K562 (cell line): ENCODE results near the gene DGUOK. TPM values are rescaled to one million over a fixed set of nuclear protein-coding genes. Genes with fewer than 3 reads are reported as not detected.
"Not testable (repeated sequence)": the region's sequence is repeated elsewhere in the genome, so short reads cannot be mapped to it uniquely, and the experiment has no call there.

Source experiments
- ATAC-seq: fragments of 200-7000 bp; cut with Tn5 transposase; 3 replicates; pipeline ENCODE4 v1.9.1; 2020; ENCODE audit warnings: moderate library complexity
- BruUV-seq: library from RNA; stranded (reverse); fragments of 400-500 nt; replicated peaks from 2 replicates; lab custom pipeline; 2021; lab: Mats Ljungman, UMichigan
- CTCF ChIA-PET: fragments of 300-600 bp; formaldehyde crosslinking; extraction: SDS; loops from one replicate; lab custom pipeline; 2021; ENCODE audit warnings: low intra/inter-chr PET ratio; lab: Yijun Ruan, JAX
- POLR2A ChIA-PET: fragments of 300-600, 350-650 bp; sonication (Branson Sonifier 250); formaldehyde crosslinking; extraction: SDS; loops from one replicate; lab custom pipeline; 2021; ENCODE audit warnings: antibody characterized with exemption, inconsistent platforms; lab: Yijun Ruan, JAX
- DNase-seq, 4 experiments: peaks; one replicate each; pipeline versions ENCODE4 v3.0.0 to v3.0.0-alpha.2; 2011 to 2018; ENCODE audit warnings: low spot score in 3 of 4, mixed read lengths in 3 of 4; ENCODE audit errors: extremely low read depth in 1 of 4
- FAIRE-seq: peaks from 2 replicates; lab custom pipeline; 2011; peaks lifted over from hg19 to GRCh38; lab: Jason Lieb, UNC
- H2AFZ ChIP-seq: 2 replicates; pipeline ENCODE4 v1.6.0; 2011; ENCODE audit warnings: low read depth, low read length, control low read depth, inconsistent platforms
- H3K27ac ChIP-seq: fragments of 200-600 bp; 3 replicates; pipeline ENCODE4 v1.8.0; 2011; ENCODE audit warnings: low read depth, mild to moderate bottlenecking, control low read depth, inconsistent platforms, low read length, moderate library complexity, mixed read lengths; ENCODE audit errors: extremely low read depth
- H3K27me3 ChIP-seq, 2 experiments: fragments of 300-600 bp in 1 of 2; 2 replicates in 1 of 2; 3 replicates in 1 of 2; pipeline versions ENCODE4 v1.6.0 to v1.8.0; 2011; ENCODE audit warnings: inconsistent platforms in 2 of 2, low read length in 2 of 2, mild to moderate bottlenecking in 1 of 2, mixed read lengths in 1 of 2, moderate library complexity in 1 of 2; ENCODE audit not compliant: control insufficient read depth in 2 of 2, insufficient read depth in 2 of 2
- H3K36me3 ChIP-seq: fragments of 300-600 bp; 3 replicates; pipeline ENCODE4 v1.8.0; 2011; ENCODE audit warnings: mild to moderate bottlenecking, low read length, inconsistent platforms; ENCODE audit not compliant: control insufficient read depth, insufficient read depth
- H3K4me1 ChIP-seq, 2 experiments: fragments of 200-600 bp in 1 of 2; replicated peaks in 1 of 2; 2 replicates in 1 of 2; 3 replicates in 1 of 2; pipeline versions ENCODE4 v1.5.1 to v1.8.0; 2011; ENCODE audit warnings: inconsistent platforms in 2 of 2, low read length in 2 of 2, mild to moderate bottlenecking in 1 of 2, mixed read lengths in 1 of 2, moderate library complexity in 1 of 2; ENCODE audit not compliant: control insufficient read depth in 2 of 2, insufficient read depth in 2 of 2
- H3K4me2 ChIP-seq: 2 replicates; pipeline ENCODE4 v1.6.1; 2011; ENCODE audit warnings: low read length, control low read depth, inconsistent platforms, mixed read lengths; ENCODE audit not compliant: insufficient read depth
- H3K4me3 ChIP-seq: fragments of 200-600 bp; sonication (generic), shearing (Covaris generic); 2 replicates; pipeline ENCODE4 v1.5.1; 2016; ENCODE audit warnings: control low read depth, inconsistent platforms
- H3K79me2 ChIP-seq: fragments of 200-600 bp; 3 replicates; pipeline ENCODE4 v1.8.0; 2011; ENCODE audit warnings: low read length, inconsistent platforms; ENCODE audit not compliant: control insufficient read depth, insufficient read depth
- H3K9ac ChIP-seq, 2 experiments: 2 replicates each; pipeline versions ENCODE4 v1.6.0 to v1.6.1; 2011; ENCODE audit warnings: low read depth in 2 of 2, low read length in 2 of 2, control low read depth in 1 of 2, inconsistent platforms in 1 of 2, mild to moderate bottlenecking in 1 of 2, mixed read lengths in 1 of 2; ENCODE audit not compliant: insufficient read depth in 1 of 2
- H3K9me1 ChIP-seq: one replicate; pipeline ENCODE4 v1.6.0; 2011; ENCODE audit warnings: inconsistent platforms, mild to moderate bottlenecking, low read length, moderate library complexity; ENCODE audit not compliant: control insufficient read depth, insufficient read depth
- H3K9me3 ChIP-seq: replicated peaks from 2 replicates; pipeline ENCODE4 v1.5.1; 2011; ENCODE audit warnings: low read depth, low read length, inconsistent platforms; ENCODE audit not compliant: control insufficient read depth, insufficient read depth
- H4K20me1 ChIP-seq: replicated peaks from 2 replicates; pipeline ENCODE4 v1.6.1; 2011; ENCODE audit warnings: low read length, inconsistent platforms, mixed read lengths; ENCODE audit not compliant: control insufficient read depth, insufficient read depth
- ASH1L ChIP-seq: fragments of 450-650 bp; IDR thresholded peaks from 2 replicates; pipeline ENCODE4 v1.6.1; 2018; ENCODE audit warnings: borderline replicate concordance, mild to moderate bottlenecking, low read depth; ENCODE audit not compliant: partially characterized antibody
- FOXM1 ChIP-seq, 2 experiments: fragments of 450-650 bp in 1 of 2; sonication (generic) in 1 of 2; formaldehyde crosslinking in 1 of 2; IDR thresholded peaks; 2 replicates each; pipeline versions ENCODE4 v1.6.1 to v1.9.0; 2017 to 2022; ENCODE audit warnings: low read depth in 2 of 2, mild to moderate bottlenecking in 2 of 2, missing genetic modification reagents in 1 of 2, moderate library complexity in 1 of 2
- ILF3 ChIP-seq: fragments of 450-650 bp; IDR thresholded peaks from 2 replicates; pipeline ENCODE4 v1.6.1; 2018; ENCODE audit warnings: antibody characterized with exemption, mild to moderate bottlenecking, moderate library complexity, borderline replicate concordance
- TRIM28 ChIP-seq: fragments of 450-650 bp; IDR thresholded peaks from 2 replicates; pipeline ENCODE4 v1.6.1; 2017
- ZNF764 ChIP-seq: fragments of 250-450 bp; sonication (Bioruptor Pico); IDR thresholded peaks from 2 replicates; pipeline ENCODE4 v1.4.0; 2020; ENCODE audit warnings: low read depth, mild to moderate bottlenecking, moderate library complexity
- WGBS: fragments of 100-300 bp; shearing (Covaris generic); methylation state at CpG from one replicate; pipeline ENCODE4 v1.1.6; 2016; ENCODE audit warnings: low coverage, mixed read lengths; ENCODE audit not compliant: insufficient coverage; ENCODE audit errors: missing lambda C conversion rate; 5-methylcytosine and 5-hydroxymethylcytosine counted together
- in situ Hi-C: fragments of 300-500 bp; cut with MboI; formaldehyde crosslinking; loops from 4 replicates; pipeline ENCODE4 v1.15.0; 2018; ENCODE audit warnings: inconsistent platforms, mixed read lengths
- intact Hi-C: fragments of 100-400 bp; cut with micrococcal nuclease; formaldehyde crosslinking; loops from 2 replicates; pipeline ENCODE4 v1.14.2; 2022
- polyA plus RNA-seq, 8 experiments: library from polyadenylated mRNA; depleted of rRNA in 4 of 8; stranded (reverse) in 5 of 8; unstranded in 3 of 8; fragments of >200 nt; fragmentation: Nextera tagmentation in 2 of 8; fragmentation: Illumina TruSeq in 1 of 8; extraction: Ambion mirVana in 2 of 8; extraction: Trizol in 1 of 8; gene quantifications; 2 replicates each; pipeline versions ENCODE4 v1.2.1 to v1.2.3, GENCODE V29; 2011 to 2014; ENCODE audit warnings: inconsistent platforms in 1 of 8, missing spikeins in 1 of 8
- total RNA-seq, 7 experiments: library from RNA; depleted of rRNA in 6 of 7; stranded (reverse); fragments of >200 nt in 6 of 7; fragmentation: Illumina TruSeq in 2 of 7; extraction: Trizol in 2 of 7; gene quantifications; 2 replicates each; pipeline versions ENCODE4 v1.2.1 to v1.2.3, GENCODE V29; 2011 to 2021; ENCODE audit warnings: low replicate concordance in 1 of 7

The DGUOK gene
- total and polyA plus RNA-seq, 9 of the 15 experiments (the other 6 are each of a cell fraction or from before 2014, with no cell fraction given) = 67.0 to 288 (median 126) TPM

DNA sequence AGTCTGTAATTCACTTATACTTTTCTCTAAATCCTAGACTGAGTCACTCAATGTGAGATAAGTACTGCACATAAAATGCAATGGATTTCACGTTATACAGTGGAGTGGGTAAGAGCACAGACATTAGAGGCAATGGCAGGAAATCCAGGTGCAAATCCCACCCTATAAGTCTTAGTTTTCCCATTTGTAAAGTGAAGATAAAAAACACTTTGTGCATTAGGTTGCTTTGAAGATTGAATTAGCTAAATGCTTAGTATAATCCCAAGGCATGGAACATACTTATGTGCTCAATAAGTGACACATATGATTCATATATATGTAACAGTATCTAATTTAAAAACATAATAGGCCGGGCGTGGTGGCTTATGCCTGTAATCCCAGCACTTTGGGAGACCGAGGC, 23.4 kb upstream of the DGUOK start (continued):
- TF ChIP-seq ZNF764 (CRISPR knock-in tag) (no peak), ASH1L (no peak), TRIM28 (no peak), FOXM1 (IDR thresholded peaks at IDR 0.05; ENCODE audit: low read depth) (no peak), FOXM1 (CRISPR knock-in tag; IDR thresholded peaks at IDR 0.05; ENCODE audit: low read depth) (no peak), ILF3 (no peak)

DNA sequence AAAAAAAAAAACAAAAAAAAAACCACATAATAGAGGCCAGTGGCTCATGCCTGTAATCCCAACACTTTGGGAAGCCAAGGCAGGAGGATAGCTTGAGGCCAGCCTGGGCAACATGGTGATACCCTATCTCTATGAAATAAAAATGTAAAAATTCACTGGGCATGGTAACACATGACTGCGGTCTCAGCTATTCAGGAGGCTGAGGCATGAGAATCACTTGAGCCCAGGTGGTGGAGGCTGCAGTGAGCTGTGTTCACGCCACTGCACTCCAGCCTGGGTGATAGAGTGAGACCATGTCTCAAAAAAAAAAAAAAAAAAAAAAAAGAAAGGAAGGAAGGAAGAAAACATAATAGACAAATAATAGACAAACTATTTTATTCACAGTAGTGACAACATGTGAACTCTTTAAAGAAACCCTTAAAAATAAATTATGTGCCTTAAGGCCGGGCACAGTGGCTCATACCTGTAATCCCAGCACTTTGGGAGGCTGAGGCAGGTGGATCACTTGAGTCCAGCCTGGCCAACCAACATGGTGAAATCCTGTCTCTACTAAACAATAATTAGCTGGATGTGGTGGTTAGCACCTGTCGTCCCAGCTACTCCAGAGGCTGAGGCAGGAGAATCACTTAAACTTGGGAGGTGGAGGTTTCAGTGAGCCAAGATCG, 22.6 kb upstream of the DGUOK start:
- POLR2A ChIA-PET = interaction anchor here (1.0 kb wide), 1 partner anchor 627 kb away, joined by 3 read pairs; no protein-coding TSS in a partner anchor
- H3K4me2 ChIP-seq, CTCF ChIA-PET, DNase-seq, H4K20me1 ChIP-seq, H3K4me3 ChIP-seq, BruUV-seq, H3K9ac ChIP-seq, H3K27me3 ChIP-seq, intact Hi-C loops, H2AFZ ChIP-seq, H3K79me2 ChIP-seq, H3K27ac ChIP-seq, ATAC-seq, H3K9me1 ChIP-seq, H3K9me3 ChIP-seq, in situ Hi-C loops, H3K36me3 ChIP-seq, FAIRE-seq, H3K4me1 ChIP-seq: not testable (repeated sequence)
- 54% methylated on average over 4 of the region's 5 CpGs for WGBS
